Embryonic facial prominence (tissue), 1 donor: ENCODE measurements around the gene PMEL.
"Not testable (repeated sequence)": the region's sequence is repeated elsewhere in the genome, so short reads cannot be mapped to it uniquely, and the experiment has no call there.

ENCODE experiments used
- DNase-seq: peaks from one replicate; pipeline ENCODE4 v3.0.0-alpha.2; 2016; ENCODE audit errors: extremely low spot score

PMEL gene

DNA sequence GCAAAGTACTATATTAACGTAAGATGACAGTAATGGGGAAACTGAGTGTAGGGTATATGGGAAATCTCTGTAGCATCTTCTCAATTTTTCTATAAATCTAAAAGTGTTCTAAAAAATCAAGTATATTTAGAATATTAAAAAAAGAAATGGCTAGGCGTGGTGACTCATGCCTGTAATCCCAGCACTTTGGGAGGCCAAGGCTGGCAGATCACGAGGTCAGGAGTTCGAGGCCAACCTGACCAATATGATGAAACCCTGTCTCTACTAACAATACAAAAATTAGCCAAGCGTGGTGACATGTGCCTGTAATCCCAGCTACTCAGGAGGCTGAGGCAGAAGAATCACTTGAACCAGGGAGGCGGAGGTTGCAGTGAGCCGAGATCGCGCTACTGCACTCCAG, 42.2 kb downstream of the PMEL start:
- not testable (repeated sequence) for DNase-seq

GRCh38 chr12:55922126-55922525, 43.7 kb downstream of the PMEL start:
- DNase-seq = no peak

GRCh38 chr12:55919032-55919431, 46.8 kb downstream of the PMEL start:
- DNase-seq = peak; percentile 5

DNA sequence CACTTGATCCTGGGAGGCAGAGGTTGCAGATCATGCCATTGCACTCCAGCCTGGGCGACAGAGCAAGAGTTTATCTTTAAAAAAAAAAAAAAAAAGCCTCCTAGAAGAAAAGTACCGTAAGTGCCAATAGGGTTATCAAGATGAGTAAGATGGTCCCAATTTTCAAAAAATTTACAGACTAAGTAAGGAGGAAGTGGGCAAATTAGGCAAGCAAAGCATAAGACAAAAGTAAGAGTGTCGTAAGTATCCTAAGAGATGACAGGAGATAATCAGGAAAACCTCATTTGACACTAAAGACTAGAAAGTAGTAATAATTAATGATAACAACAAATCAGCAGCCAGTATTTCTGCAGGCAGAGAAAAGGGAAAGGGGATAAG, 50.4 kb downstream of the PMEL start:
- no peak for DNase-seq

DNA sequence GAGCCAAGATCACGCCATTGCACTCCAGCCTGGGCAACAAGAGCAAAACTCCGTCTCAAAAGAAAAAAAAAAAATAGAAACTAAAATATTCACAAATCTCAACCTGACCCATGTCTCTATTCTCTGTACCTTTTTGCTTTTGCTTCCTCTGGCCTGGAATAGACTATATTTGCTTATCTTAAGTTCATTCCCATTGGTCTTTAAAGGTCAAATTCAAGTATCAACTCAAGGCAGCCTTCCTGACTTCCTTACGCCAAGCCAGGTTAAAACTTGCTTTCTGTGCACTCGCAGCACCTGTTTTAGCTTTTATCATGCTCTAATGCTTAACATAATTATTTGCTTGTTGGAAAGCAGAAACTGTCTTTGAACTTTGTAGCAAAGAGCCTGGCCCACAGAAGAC, 52.9 kb downstream of the PMEL start:
- DNase-seq = no peak

GRCh38 chr12:55909513-55909884, 56.3 kb downstream of the PMEL start:
- DNase-seq = no peak

DNA sequence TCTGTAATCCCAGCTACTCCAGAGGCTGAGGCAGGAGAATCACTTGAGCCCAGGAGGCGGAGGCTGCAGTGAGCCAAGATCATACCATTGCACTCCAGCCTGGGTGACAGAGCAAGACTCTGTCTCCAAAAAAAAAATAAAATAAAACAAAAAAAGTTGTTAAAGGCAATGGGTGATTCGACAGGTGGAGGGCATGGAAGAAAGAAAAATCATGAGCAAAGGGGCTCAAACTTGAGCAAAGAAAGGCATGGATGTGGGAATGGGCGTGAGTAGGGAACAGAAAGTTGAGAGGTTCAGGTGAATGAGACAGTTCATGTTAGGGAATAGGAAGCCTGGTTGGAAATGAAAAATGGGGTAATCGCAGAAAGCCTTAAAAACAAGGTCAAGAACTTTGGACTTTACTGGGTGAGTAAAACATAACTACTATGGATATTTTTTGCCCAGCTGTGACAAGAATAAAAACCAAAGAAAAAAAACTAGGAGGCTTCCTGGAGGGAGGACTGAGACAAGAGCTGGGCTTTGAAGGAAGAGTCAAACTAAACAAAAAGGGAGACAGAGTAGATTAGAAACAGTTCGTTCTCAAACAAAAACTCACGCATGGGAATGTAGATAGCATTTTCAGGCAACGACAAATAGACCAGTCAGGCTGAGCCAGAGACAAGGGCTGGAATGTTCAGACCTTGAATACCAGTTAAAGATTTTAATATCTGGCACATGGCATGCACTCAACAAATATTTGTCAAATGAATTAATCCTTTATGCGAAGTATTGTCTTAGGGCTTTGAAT, 56.9 kb downstream of the PMEL start:
- peak; percentile 3 for DNase-seq

DNA sequence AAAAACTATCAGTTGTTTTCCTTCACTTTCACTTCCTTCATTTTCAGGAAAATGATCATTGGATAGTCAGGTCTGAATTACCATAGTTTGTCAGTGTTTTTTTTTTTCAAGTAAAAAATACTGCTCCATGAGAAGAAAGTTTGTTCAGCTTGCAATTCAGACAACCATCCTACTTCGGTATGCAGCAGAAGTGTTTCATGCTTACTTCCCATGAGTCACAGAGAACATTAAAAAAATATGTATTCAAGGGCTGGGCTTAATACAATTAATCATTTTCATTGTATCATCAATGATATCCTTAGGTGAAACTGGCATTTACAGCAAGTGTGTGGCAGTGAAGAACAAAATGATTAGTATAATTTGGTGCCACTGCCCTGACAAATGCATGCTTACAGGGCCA, 59.8 kb downstream of the PMEL start:
- DNase-seq = no peak
